GM18520 (cell line): ENCODE measurements around the gene ZXDC.

Source experiments
- ATAC-seq: cut with Tn5 transposase; IDR thresholded peaks from one replicate; pipeline ENCODE4 v1.9.1; 2021; ENCODE audit not compliant: unreplicated experiment

Gene ZXDC

GRCh38 chr3:126439346-126439967 lies 36.2 kb downstream of the ZXDC start:
- no peak for ATAC-seq

- no peak for ATAC-seq
These were observed 36.9 kb downstream of the ZXDC start for GRCh38 chr3:126438746-126439145.

- ATAC-seq, result no peak
These were observed 37.5 kb downstream of the ZXDC start for GRCh38 chr3:126438186-126438585.

- ATAC-seq, result no peak
These were observed 38.6 kb downstream of the ZXDC start for GRCh38 chr3:126436826-126437717.

- ATAC-seq, result no peak
These were observed 40.0 kb downstream of the ZXDC start for GRCh38 chr3:126435456-126436315.

- ATAC-seq, result no peak
These were observed 40.7 kb downstream of the ZXDC start for GRCh38 chr3:126434931-126435411.

GRCh38 chr3:126434264-126434590 lies 41.5 kb downstream of the ZXDC start:
- ATAC-seq, result no peak

GRCh38 chr3:126433496-126434263 lies 42.0 kb downstream of the ZXDC start:
- ATAC-seq, result no peak

- ATAC-seq, result no peak
These were observed 42.6 kb downstream of the ZXDC start for GRCh38 chr3:126433105-126433430.

- ATAC-seq, result no peak
These were observed 43.2 kb downstream of the ZXDC start for GRCh38 chr3:126432361-126433104.

- ATAC-seq, result peak; percentile 51
These were observed 44.6 kb downstream of the ZXDC start for GRCh38 chr3:126431103-126431534.

- no peak for ATAC-seq
These were observed 50.9 kb downstream of the ZXDC start for GRCh38 chr3:126424751-126425150.

- no peak for ATAC-seq
These were observed 51.5 kb downstream of the ZXDC start for GRCh38 chr3:126424039-126424717.

GRCh38 chr3:126423191-126424038 lies 52.3 kb downstream of the ZXDC start:
- no peak for ATAC-seq

- no peak for ATAC-seq
These were observed 53.1 kb downstream of the ZXDC start for GRCh38 chr3:126422571-126423091.

- ATAC-seq, result no peak
These were observed 53.6 kb downstream of the ZXDC start for GRCh38 chr3:126422121-126422520.

- no peak for ATAC-seq
These were observed 54.0 kb downstream of the ZXDC start for GRCh38 chr3:126421573-126422119.
